ENCODE data around the gene DRG2.

The DRG2 gene

DNA sequence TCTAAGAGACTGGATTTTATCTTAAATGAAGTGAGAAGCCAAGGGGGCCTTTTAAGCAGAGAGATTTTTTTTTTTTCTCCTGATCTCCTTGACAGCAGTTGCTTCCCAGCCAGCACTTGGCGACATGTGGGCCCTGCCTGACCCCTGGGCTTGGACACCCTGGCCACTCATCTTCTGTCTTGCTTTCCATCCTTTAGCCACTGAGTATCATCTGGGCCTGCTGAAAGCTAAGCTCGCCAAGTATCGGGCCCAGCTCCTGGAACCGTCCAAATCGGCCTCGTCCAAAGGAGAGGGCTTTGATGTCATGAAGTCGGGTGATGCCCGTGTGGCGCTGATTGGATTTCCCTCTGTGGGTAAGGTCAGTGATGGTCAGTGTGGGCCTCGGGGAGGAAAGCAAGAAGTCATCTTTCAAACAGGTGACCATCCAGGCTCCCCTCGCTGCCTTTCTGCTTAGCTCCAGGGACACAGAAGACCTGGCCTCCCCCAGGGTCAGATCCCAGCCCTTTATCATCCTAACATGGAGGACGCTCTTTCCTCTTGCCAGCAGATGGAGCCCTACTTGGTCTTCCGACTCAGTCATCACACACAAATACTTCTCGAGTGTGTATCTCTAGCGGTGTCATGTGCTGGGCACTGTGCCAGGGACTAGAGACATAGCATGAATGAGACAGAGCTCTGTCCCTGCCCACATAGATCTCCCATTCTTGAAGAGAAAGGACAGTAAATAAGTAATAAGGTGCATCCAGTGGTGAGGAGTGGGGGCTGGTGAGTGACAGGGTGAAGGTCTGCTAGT, 6.1 kb downstream of the DRG2 start:
- DNase-seq = peak; percentile 40
- Histone ChIP-seq H3K4me2 (ENCODE audit: insufficient read depth, low read length) (no peak overlapping the region), H3K79me2 (ENCODE audit: insufficient read depth, low read length) (peaks cover 18% of the 10 kb centered on the region), H3K27ac (ENCODE audit: low read length) (no peak overlapping the region), H4K20me1 (ENCODE audit: insufficient read depth, low read length) (0 out of 2 replicates have a peak, but pooled peaks cover 2% of the 10 kb centered on the region), H3K4me1 (ENCODE audit: insufficient read depth, low read length) (peaks cover 11% of the 10 kb centered on the region), H2AFZ (ENCODE audit: low read depth, low read length) (no peak overlapping the region), H3K9ac (ENCODE audit: low read depth, low read length) (no peak overlapping the region), H3K27me3 (ENCODE audit: insufficient read depth, low read length, poor library complexity) (no peaks in the 10 kb centered on the region), H3K36me3 (ENCODE audit: insufficient read depth, low read length) (peaks cover 65% of the 10 kb centered on the region), H3K4me3 (ENCODE audit: low read depth in 1 of 2, low read length in 2 of 2) (no peak overlapping the region), H3K9me3 (ENCODE audit: insufficient read depth, low read length, severe bottlenecking) (no peaks in the 10 kb centered on the region)
- TF ChIP-seq, protein P1, sequence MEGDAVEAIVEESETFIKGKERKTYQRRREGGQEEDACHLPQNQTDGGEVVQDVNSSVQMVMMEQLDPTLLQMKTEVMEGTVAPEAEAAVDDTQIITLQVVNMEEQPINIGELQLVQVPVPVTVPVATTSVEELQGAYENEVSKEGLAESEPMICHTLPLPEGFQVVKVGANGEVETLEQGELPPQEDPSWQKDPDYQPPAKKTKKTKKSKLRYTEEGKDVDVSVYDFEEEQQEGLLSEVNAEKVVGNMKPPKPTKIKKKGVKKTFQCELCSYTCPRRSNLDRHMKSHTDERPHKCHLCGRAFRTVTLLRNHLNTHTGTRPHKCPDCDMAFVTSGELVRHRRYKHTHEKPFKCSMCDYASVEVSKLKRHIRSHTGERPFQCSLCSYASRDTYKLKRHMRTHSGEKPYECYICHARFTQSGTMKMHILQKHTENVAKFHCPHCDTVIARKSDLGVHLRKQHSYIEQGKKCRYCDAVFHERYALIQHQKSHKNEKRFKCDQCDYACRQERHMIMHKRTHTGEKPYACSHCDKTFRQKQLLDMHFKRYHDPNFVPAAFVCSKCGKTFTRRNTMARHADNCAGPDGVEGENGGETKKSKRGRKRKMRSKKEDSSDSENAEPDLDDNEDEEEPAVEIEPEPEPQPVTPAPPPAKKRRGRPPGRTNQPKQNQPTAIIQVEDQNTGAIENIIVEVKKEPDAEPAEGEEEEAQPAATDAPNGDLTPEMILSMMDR (IDR thresholded peaks at IDR 0.05; ENCODE audit: borderline replicate concordance, extremely low read depth, low read length, poor library complexity, severe bottlenecking) = peak; percentile 63
- TF ChIP-seq EZH2 (IDR thresholded peaks at IDR 0.05; ENCODE audit: borderline replicate concordance, low read depth, low read length, severe bottlenecking) = no peak
- peak; percentile 68 for ATAC-seq (ENCODE audit: insufficient read depth, low read depth)

DNA sequence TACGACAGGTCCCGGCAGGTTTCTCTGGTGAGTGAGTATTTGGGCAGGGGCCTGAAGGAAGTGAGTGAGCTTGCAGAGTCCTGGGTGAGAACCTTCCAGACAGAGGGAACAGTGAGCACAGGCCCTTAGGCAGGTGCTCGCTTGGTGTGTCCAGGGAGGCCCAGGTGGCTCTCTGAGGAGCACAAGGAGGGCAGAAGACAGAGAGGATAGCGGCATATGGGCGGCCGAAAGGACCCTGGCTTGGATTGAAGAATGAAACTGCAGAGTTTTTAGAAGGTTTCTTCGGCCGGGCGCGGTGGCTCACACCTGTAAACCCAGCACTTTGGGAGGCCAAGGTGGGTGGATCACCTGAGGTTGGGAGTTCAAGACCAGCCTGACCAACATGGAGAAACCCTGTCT, 6.7 kb downstream of the DRG2 start:
- H3K36me3 ChIP-seq (ENCODE audit: insufficient read depth, low read length) = peaks cover 71% of the 10 kb centered on the region

DNA sequence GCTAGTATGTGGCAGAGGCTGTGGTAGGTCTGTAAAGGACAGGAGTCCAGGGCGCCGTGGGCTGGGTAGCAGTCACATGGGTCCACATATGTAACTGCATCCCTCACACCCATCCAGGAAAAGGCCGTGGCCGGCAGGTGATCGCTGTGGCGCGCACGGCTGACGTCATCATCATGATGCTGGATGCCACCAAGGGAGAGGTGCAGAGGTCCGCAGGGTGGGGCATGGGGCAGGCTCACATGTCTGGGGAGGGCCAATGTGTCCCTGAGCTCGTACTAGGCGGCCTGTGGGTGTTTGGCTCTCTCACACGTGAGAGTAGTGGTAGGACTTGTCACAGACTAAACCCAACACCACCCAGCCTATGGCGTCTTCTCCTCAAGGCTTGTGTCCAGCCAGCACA, 11.8 kb downstream of the DRG2 start:
- no peaks in the 10 kb centered on the region for H3K27me3 ChIP-seq (ENCODE audit: insufficient read depth, low read length, poor library complexity)
- H3K9me3 ChIP-seq (ENCODE audit: insufficient read depth, low read length, severe bottlenecking) = no peaks in the 10 kb centered on the region
- H3K36me3 ChIP-seq (ENCODE audit: insufficient read depth, low read length) = peaks cover 83% of the 10 kb centered on the region
- ATAC-seq (ENCODE audit: insufficient read depth, low read depth) = no peak
- DNase-seq = no peak
- H3K4me2 ChIP-seq (ENCODE audit: insufficient read depth, low read length) = no peak overlapping the region
- H3K79me2 ChIP-seq (ENCODE audit: insufficient read depth, low read length) = no peaks in the 10 kb centered on the region
- H3K27ac ChIP-seq (ENCODE audit: low read length) = no peak overlapping the region
- no peaks in the 10 kb centered on the region for H3K4me1 ChIP-seq (ENCODE audit: insufficient read depth, low read length)
- no peak overlapping the region for H2AFZ ChIP-seq (ENCODE audit: low read depth, low read length)
- no peak for TF ChIP-seq EZH2 (IDR thresholded peaks at IDR 0.05; ENCODE audit: borderline replicate concordance, low read depth, low read length, severe bottlenecking)
- TF ChIP-seq, protein P1 (IDR thresholded peaks at IDR 0.05; ENCODE audit: borderline replicate concordance, extremely low read depth, low read length, poor library complexity, severe bottlenecking) = no peak
- H4K20me1 ChIP-seq (ENCODE audit: insufficient read depth, low read length) = peaks cover 8% of the 10 kb centered on the region; the same call in 1 of the 2 replicates
- H3K9ac ChIP-seq (ENCODE audit: low read depth, low read length) = no peak overlapping the region
- H3K4me3 ChIP-seq (ENCODE audit: low read depth in 1 of 2, low read length in 2 of 2) = no peak overlapping the region

More for the DNA sequence above, 6.7 kb downstream of the DRG2 start:
- DNase-seq (no peak), ATAC-seq (ENCODE audit: insufficient read depth, low read depth) (no peak)
- Histone ChIP-seq H4K20me1 (ENCODE audit: insufficient read depth, low read length) (0 out of 2 replicates have a peak, but pooled peaks cover 2% of the 10 kb centered on the region), H3K27ac (ENCODE audit: low read length) (no peak overlapping the region), H2AFZ (ENCODE audit: low read depth, low read length) (no peak overlapping the region), H3K27me3 (ENCODE audit: insufficient read depth, low read length, poor library complexity) (no peaks in the 10 kb centered on the region), H3K4me1 (ENCODE audit: insufficient read depth, low read length) (peaks cover 5% of the 10 kb centered on the region), H3K9me3 (ENCODE audit: insufficient read depth, low read length, severe bottlenecking) (no peaks in the 10 kb centered on the region), H3K9ac (ENCODE audit: low read depth, low read length) (no peak overlapping the region), H3K4me3 (ENCODE audit: low read depth in 1 of 2, low read length in 2 of 2) (no peak overlapping the region), H3K79me2 (ENCODE audit: insufficient read depth, low read length) (peaks cover 12% of the 10 kb centered on the region), H3K4me2 (ENCODE audit: insufficient read depth, low read length) (no peak overlapping the region)
- no peak for TF ChIP-seq EZH2 (IDR thresholded peaks at IDR 0.05; ENCODE audit: borderline replicate concordance, low read depth, low read length, severe bottlenecking)

DNA sequence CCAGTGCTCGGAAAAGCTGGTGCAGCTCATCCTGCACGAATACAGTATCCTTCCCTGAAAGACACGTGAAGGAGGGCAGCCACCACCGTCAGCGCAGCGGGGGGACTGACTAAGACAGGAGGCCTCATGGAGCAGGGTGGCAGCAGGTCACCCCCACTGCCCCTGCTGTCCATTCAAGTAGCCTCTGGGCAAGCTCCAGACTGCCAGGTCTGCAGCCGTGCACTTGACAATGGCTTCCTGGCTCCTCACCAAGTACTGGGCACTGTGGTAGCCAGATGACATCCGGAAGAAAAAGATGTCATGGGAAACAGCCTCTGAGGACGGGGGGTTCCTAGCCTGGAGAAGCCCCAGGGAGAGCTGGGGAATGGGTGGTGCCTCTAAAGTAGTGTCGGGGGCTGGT, 12.9 kb downstream of the DRG2 start:
- DNase-seq = no peak
- Histone ChIP-seq H3K9me3 (ENCODE audit: insufficient read depth, low read length, severe bottlenecking) (no peaks in the 10 kb centered on the region), H3K27ac (ENCODE audit: low read length) (no peak overlapping the region), H2AFZ (ENCODE audit: low read depth, low read length) (no peak overlapping the region), H3K9ac (ENCODE audit: low read depth, low read length) (no peak overlapping the region), H3K4me2 (ENCODE audit: insufficient read depth, low read length) (no peak overlapping the region), H3K79me2 (ENCODE audit: insufficient read depth, low read length) (no peaks in the 10 kb centered on the region), H3K4me3 (ENCODE audit: low read depth in 1 of 2, low read length in 2 of 2) (no peak overlapping the region), H4K20me1 (ENCODE audit: insufficient read depth, low read length) (peaks cover 8% of the 10 kb centered on the region; the same call in 1 of the 2 replicates), H3K4me1 (ENCODE audit: insufficient read depth, low read length) (no peaks in the 10 kb centered on the region), H3K36me3 (ENCODE audit: insufficient read depth, low read length) (peaks cover 93% of the 10 kb centered on the region), H3K27me3 (ENCODE audit: insufficient read depth, low read length, poor library complexity) (no peaks in the 10 kb centered on the region)
- TF ChIP-seq, protein P1 (IDR thresholded peaks at IDR 0.05; ENCODE audit: borderline replicate concordance, extremely low read depth, low read length, poor library complexity, severe bottlenecking) = no peak
- TF ChIP-seq EZH2 (IDR thresholded peaks at IDR 0.05; ENCODE audit: borderline replicate concordance, low read depth, low read length, severe bottlenecking) = no peak
- ATAC-seq (ENCODE audit: insufficient read depth, low read depth) = no peak
